ENCODE results near the gene CALHM5.

The CALHM5 gene

GRCh38 chr6:116512111-116512559 lies 696 bp downstream of the CALHM5 start:
- DNase-seq = no peak

GRCh38 chr6:116512734-116513133 lies 1.3 kb downstream of the CALHM5 start:
- no peak for DNase-seq

GRCh38 chr6:116513224-116513875 lies 1.9 kb downstream of the CALHM5 start:
- no peak for DNase-seq

GRCh38 chr6:116514111-116514510 lies 2.7 kb downstream of the CALHM5 start:
- no peak for DNase-seq

- DNase-seq = no peak
Measured at GRCh38 chr6:116515141-116515540, 3.7 kb downstream of the CALHM5 start.

- DNase-seq = no peak
Measured at GRCh38 chr6:116518621-116519368, 7.4 kb downstream of the CALHM5 start.

GRCh38 chr6:116522896-116523295 lies 11.5 kb downstream of the CALHM5 start:
- no peak for DNase-seq

GRCh38 chr6:116524236-116524635 lies 12.8 kb downstream of the CALHM5 start:
- no peak for DNase-seq

- peak; percentile 55 for DNase-seq
Measured at GRCh38 chr6:116528133-116528532, 16.7 kb downstream of the CALHM5 start.

GRCh38 chr6:116528780-116529179 lies 17.3 kb downstream of the CALHM5 start:
- no peak for DNase-seq

- DNase-seq = no peak
Measured at GRCh38 chr6:116529466-116530290, 18.2 kb downstream of the CALHM5 start.

GRCh38 chr6:116530436-116530835 lies 19.0 kb downstream of the CALHM5 start:
- DNase-seq = peak; percentile 86

GRCh38 chr6:116531675-116532570 lies 20.5 kb downstream of the CALHM5 start:
- peak; percentile 47 for DNase-seq

- peak; percentile 56 for DNase-seq
Measured at GRCh38 chr6:116533233-116533957, 22.0 kb downstream of the CALHM5 start.

GRCh38 chr6:116535109-116535508 lies 23.7 kb downstream of the CALHM5 start:
- no peak for DNase-seq

GRCh38 chr6:116536216-116536621 lies 24.8 kb downstream of the CALHM5 start:
- DNase-seq = peak; percentile 47

- DNase-seq = no peak
Measured at GRCh38 chr6:116542426-116542825, 31.0 kb downstream of the CALHM5 start.

GRCh38 chr6:116543149-116543548 lies 31.7 kb downstream of the CALHM5 start:
- DNase-seq = no peak

- peak; percentile 20 for DNase-seq
Measured at GRCh38 chr6:116545651-116546050, 34.2 kb downstream of the CALHM5 start, which contains the start of gene TRAPPC3L. Gene TRAPPC3L (minus strand): TSS chr6:116545684. CDS start chr6:116545514, 170 bp downstream.

GRCh38 chr6:116547358-116547757 lies 35.9 kb downstream of the CALHM5 start:
- no peak for DNase-seq

- no peak for DNase-seq
Measured at GRCh38 chr6:116550796-116551195, 39.4 kb downstream of the CALHM5 start.

GRCh38 chr6:116553451-116553850 lies 42.0 kb downstream of the CALHM5 start, which contains the start of gene CALHM4:
Gene CALHM4 (plus strand): TSS chr6:116553751. CDS start chr6:116553794, 43 bp downstream.
- DNase-seq = no peak
